WTC11 (cell line): ENCODE measurements around the gene ARHGEF19. TPM values are rescaled to one million over a fixed set of nuclear protein-coding genes. Genes with fewer than 3 reads are reported as not detected.

Source experiments
- ATAC-seq: fragments of 200-7000 bp; cut with Tn5 transposase; 2 replicates; pipeline ENCODE4 v1.10.0; 2021; ENCODE audit warnings: mild to moderate bottlenecking, moderate library complexity
- CTCF ChIA-PET: fragments of 300-600 bp; sonication (Branson Sonifier 250); formaldehyde crosslinking; loops from one replicate; lab custom pipeline; 2021; ENCODE audit warnings: antibody characterized with exemption; lab: Charles Lee
- POLR2A ChIA-PET: fragments of 350-600 bp; sonication (Branson Sonifier 250); formaldehyde crosslinking; loops from one replicate; lab custom pipeline; 2021; ENCODE audit warnings: antibody characterized with exemption; lab: Charles Lee
- DNase-seq: peaks from one replicate; pipeline ENCODE4 v3.0.0; 2021; ENCODE audit warnings: low spot score
- H3K27ac Mint-ChIP-seq: 2 replicates; pipeline ENCODE4 v1.8.0; 2021; ENCODE audit warnings: mixed read lengths
- H3K27me3 Mint-ChIP-seq: 2 replicates; pipeline ENCODE4 v1.8.0; 2021; ENCODE audit warnings: low read depth, mild to moderate bottlenecking, moderate library complexity, mixed read lengths
- H3K36me3 Mint-ChIP-seq: 2 replicates; pipeline ENCODE4 v1.8.0; 2021; ENCODE audit warnings: mixed read lengths
- H3K4me1 Mint-ChIP-seq: 2 replicates; pipeline ENCODE4 v1.8.0; 2022; ENCODE audit warnings: mixed read lengths
- H3K4me3 Mint-ChIP-seq: 2 replicates; pipeline ENCODE4 v1.8.0; 2021; ENCODE audit warnings: mild to moderate bottlenecking, moderate library complexity, mixed read lengths
- H3K9me3 Mint-ChIP-seq: 2 replicates; pipeline ENCODE4 v1.8.0; 2021; ENCODE audit warnings: mixed read lengths
- EMX1 ChIP-seq: fragments of 250-450 bp; sonication (Bioruptor Pico); IDR thresholded peaks from 2 replicates; pipeline ENCODE4 v1.8.0; 2021; ENCODE audit warnings: mild to moderate bottlenecking
- GTF2I ChIP-seq: fragments of 250-450 bp; sonication (Bioruptor Pico); conservative IDR thresholded peaks from 2 replicates; pipeline ENCODE4 v1.4.0; 2021; ENCODE audit warnings: mild to moderate bottlenecking
- IRF2 ChIP-seq: sonication (generic); formaldehyde crosslinking; IDR thresholded peaks from 2 replicates; pipeline ENCODE4 v1.8.0; 2022; ENCODE audit warnings: low read depth, missing genetic modification reagents, borderline replicate concordance
- JAZF1 ChIP-seq: fragments of 250-450 bp; sonication (Bioruptor Pico); IDR thresholded peaks from 2 replicates; pipeline ENCODE4 v1.9.0; 2021; ENCODE audit warnings: moderate library complexity, mild to moderate bottlenecking, inconsistent platforms
- NFATC4 ChIP-seq: fragments of 250-450 bp; sonication (Bioruptor Pico); IDR thresholded peaks from 2 replicates; pipeline ENCODE4 v1.9.0; 2021; ENCODE audit warnings: mild to moderate bottlenecking
- NFE2L1 ChIP-seq: sonication (generic); formaldehyde crosslinking; IDR thresholded peaks from 2 replicates; pipeline ENCODE4 v1.8.1; 2023; ENCODE audit warnings: missing genetic modification reagents
- NR1H2 ChIP-seq: sonication (generic); formaldehyde crosslinking; IDR thresholded peaks from 2 replicates; pipeline ENCODE4 v1.9.0; 2021; ENCODE audit warnings: mild to moderate bottlenecking, moderate library complexity, missing genetic modification reagents
- NR3C1 ChIP-seq: sonication (generic); formaldehyde crosslinking; conservative IDR thresholded peaks from 2 replicates; pipeline ENCODE4 v1.8.1; 2023; ENCODE audit warnings: low read depth, mild to moderate bottlenecking, missing genetic modification reagents
- RELA ChIP-seq: sonication (generic); formaldehyde crosslinking; IDR thresholded peaks from 2 replicates; pipeline ENCODE4 v1.8.1; 2022; ENCODE audit warnings: missing genetic modification reagents, mild to moderate bottlenecking, borderline replicate concordance
- SMAD3 ChIP-seq: sonication (generic); formaldehyde crosslinking; IDR thresholded peaks from 2 replicates; pipeline ENCODE4 v1.8.0; 2022; ENCODE audit warnings: missing genetic modification reagents, mild to moderate bottlenecking, borderline replicate concordance
- SOX15 ChIP-seq: fragments of 250-450 bp; sonication (Bioruptor Pico); IDR thresholded peaks from 2 replicates; pipeline ENCODE4 v1.9.0; 2021; ENCODE audit warnings: mild to moderate bottlenecking
- TEAD4 ChIP-seq: sonication (generic); formaldehyde crosslinking; IDR thresholded peaks from 2 replicates; pipeline ENCODE4 v1.8.0; 2022; ENCODE audit warnings: mild to moderate bottlenecking, missing genetic modification reagents
- ZNF263 ChIP-seq: sonication (generic); formaldehyde crosslinking; IDR thresholded peaks from 2 replicates; pipeline ENCODE4 v1.8.1; 2022; ENCODE audit warnings: low read depth, mild to moderate bottlenecking, moderate library complexity, missing genetic modification reagents
- ZNF416 ChIP-seq: fragments of 250-450 bp; sonication (Bioruptor Pico); IDR thresholded peaks from 2 replicates; pipeline ENCODE4 v1.9.0; 2021; ENCODE audit warnings: mild to moderate bottlenecking, inconsistent platforms
- ZNF423 ChIP-seq: fragments of 250-450 bp; sonication (Bioruptor Pico); IDR thresholded peaks from 2 replicates; pipeline ENCODE4 v2.1.2; 2022; ENCODE audit warnings: mild to moderate bottlenecking, moderate library complexity
- ZNF425 ChIP-seq: fragments of 250-450 bp; sonication (Bioruptor Pico); conservative IDR thresholded peaks from 2 replicates; pipeline ENCODE4 v1.9.0; 2021; ENCODE audit warnings: mild to moderate bottlenecking
- total RNA-seq: library from RNA; stranded (reverse); gene quantifications from 3 replicates; pipeline ENCODE4 v1.2.3, GENCODE V29; 2021
- TF ChIP-seq, protein P1 (sequence below): fragments of 250-450 bp; sonication (Bioruptor Pico); IDR thresholded peaks from 2 replicates; pipeline ENCODE4 v1.8.0; 2021; ENCODE audit warnings: mild to moderate bottlenecking
- TF ChIP-seq, protein P2 (sequence below): sonication (generic); formaldehyde crosslinking; IDR thresholded peaks from 2 replicates; pipeline ENCODE4 v1.8.1; 2023; ENCODE audit warnings: mild to moderate bottlenecking, missing genetic modification reagents, moderate library complexity
- TF ChIP-seq, protein P3 (sequence below): sonication (generic); formaldehyde crosslinking; IDR thresholded peaks from 2 replicates; pipeline ENCODE4 v1.8.0; 2022; ENCODE audit warnings: mild to moderate bottlenecking, missing genetic modification reagents
- TF ChIP-seq, protein P4 (sequence below): sonication (generic); formaldehyde crosslinking; IDR thresholded peaks from 2 replicates; pipeline ENCODE4 v1.8.0; 2022; ENCODE audit warnings: missing genetic modification reagents
- TF ChIP-seq, protein P5 (sequence below): fragments of 250-450 bp; sonication (Bioruptor Pico); IDR thresholded peaks from 2 replicates; pipeline ENCODE4 v1.9.0; 2021; ENCODE audit warnings: moderate library complexity, mild to moderate bottlenecking, inconsistent platforms, borderline replicate concordance

Gene ARHGEF19
- total RNA-seq, 1 experiment from 2014 or later, result 53.1 TPM

DNA sequence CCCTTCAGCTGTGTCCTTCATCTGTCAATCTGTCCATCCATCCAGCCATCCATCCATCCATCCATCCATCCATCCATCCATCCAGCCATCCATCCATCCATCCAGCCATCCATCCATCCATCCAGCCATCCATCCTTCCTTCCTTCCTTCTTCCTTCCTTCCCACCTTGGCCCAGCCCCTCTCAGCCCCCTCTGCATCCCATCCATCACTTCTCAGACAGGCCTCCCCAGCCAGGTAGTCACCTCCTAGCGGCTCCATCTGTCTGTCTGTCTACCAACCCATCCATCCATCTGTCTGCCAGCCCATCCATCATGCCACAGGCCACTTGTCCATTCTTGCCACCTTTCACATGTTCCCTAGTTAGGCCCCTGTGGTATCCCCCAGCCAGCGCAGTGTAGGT lies 46.3 kb downstream of the ARHGEF19 start:
- H3K27ac Mint-ChIP-seq, result no peak overlapping the region
- H3K36me3 Mint-ChIP-seq, result no peaks in the 10 kb centered on the region
- DNase-seq (no peak), ATAC-seq (no peak)
- no peaks in the 10 kb centered on the region for H3K9me3 Mint-ChIP-seq
- TF ChIP-seq RELA (CRISPR knock-in tag) (no peak), ZNF425 (no peak), NFE2L1 (CRISPR knock-in tag) (no peak), NR3C1 (CRISPR knock-in tag) (no peak), NR1H2 (no peak), EMX1 (CRISPR knock-in tag) (no peak), ZNF423 (CRISPR knock-in tag) (no peak), ZNF416 (CRISPR knock-in tag) (no peak), ZNF263 (CRISPR knock-in tag) (no peak), SMAD3 (CRISPR knock-in tag) (no peak)
- TF ChIP-seq, protein P1, sequence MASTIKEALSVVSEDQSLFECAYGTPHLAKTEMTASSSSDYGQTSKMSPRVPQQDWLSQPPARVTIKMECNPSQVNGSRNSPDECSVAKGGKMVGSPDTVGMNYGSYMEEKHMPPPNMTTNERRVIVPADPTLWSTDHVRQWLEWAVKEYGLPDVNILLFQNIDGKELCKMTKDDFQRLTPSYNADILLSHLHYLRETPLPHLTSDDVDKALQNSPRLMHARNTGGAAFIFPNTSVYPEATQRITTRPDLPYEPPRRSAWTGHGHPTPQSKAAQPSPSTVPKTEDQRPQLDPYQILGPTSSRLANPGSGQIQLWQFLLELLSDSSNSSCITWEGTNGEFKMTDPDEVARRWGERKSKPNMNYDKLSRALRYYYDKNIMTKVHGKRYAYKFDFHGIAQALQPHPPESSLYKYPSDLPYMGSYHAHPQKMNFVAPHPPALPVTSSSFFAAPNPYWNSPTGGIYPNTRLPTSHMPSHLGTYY (CRISPR knock-in tag), result no peak
- TF ChIP-seq, protein P2, sequence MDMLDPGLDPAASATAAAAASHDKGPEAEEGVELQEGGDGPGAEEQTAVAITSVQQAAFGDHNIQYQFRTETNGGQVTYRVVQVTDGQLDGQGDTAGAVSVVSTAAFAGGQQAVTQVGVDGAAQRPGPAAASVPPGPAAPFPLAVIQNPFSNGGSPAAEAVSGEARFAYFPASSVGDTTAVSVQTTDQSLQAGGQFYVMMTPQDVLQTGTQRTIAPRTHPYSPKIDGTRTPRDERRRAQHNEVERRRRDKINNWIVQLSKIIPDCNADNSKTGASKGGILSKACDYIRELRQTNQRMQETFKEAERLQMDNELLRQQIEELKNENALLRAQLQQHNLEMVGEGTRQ (CRISPR knock-in tag), result no peak
- TF ChIP-seq, protein P3, sequence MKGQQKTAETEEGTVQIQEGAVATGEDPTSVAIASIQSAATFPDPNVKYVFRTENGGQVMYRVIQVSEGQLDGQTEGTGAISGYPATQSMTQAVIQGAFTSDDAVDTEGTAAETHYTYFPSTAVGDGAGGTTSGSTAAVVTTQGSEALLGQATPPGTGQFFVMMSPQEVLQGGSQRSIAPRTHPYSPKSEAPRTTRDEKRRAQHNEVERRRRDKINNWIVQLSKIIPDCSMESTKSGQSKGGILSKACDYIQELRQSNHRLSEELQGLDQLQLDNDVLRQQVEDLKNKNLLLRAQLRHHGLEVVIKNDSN (CRISPR knock-in tag), result no peak
- H3K4me3 Mint-ChIP-seq, result no peak overlapping the region
- peaks cover 59% of the 10 kb centered on the region for H3K4me1 Mint-ChIP-seq
- ChIA-PET CTCF (interaction anchor here (4.3 kb wide), 1 partner anchor 84 kb away, joined by 28 read pairs; no protein-coding TSS in a partner anchor), POLR2A (no interaction called here)
- peaks cover 7% of the 10 kb centered on the region; the same call in 1 of the 2 replicates for H3K27me3 Mint-ChIP-seq

- CTCF ChIA-PET, result interaction anchor here (4.3 kb wide), 1 partner anchor 83 kb away, joined by 28 read pairs; no protein-coding TSS in a partner anchor
- ATAC-seq (no peak), DNase-seq (no peak)
- Mint-ChIP-seq H3K27me3 (peaks cover 7% of the 10 kb centered on the region; the same call in 1 of the 2 replicates), H3K4me3 (no peak overlapping the region), H3K9me3 (no peaks in the 10 kb centered on the region), H3K27ac (no peak overlapping the region), H3K36me3 (no peaks in the 10 kb centered on the region), H3K4me1 (peaks cover 59% of the 10 kb centered on the region)
- TF ChIP-seq NFATC4 (CRISPR knock-in tag) (no peak), JAZF1 (CRISPR knock-in tag) (no peak)
- POLR2A ChIA-PET, result interaction anchor here (1.0 kb wide), 1 partner anchor 9 kb away, joined by 4 read pairs; no protein-coding TSS in a partner anchor
These were observed 46.9 kb downstream of the ARHGEF19 start for GRCh38 chr1:16165548-16165947.

GRCh38 chr1:16165073-16165364 lies 47.4 kb downstream of the ARHGEF19 start:
- H3K27me3 Mint-ChIP-seq, result peaks cover 7% of the 10 kb centered on the region; the same call in 1 of the 2 replicates
- H3K27ac Mint-ChIP-seq, result peak overlapping the region; percentile 5; the same call in 1 of the 2 replicates
- no peak for ATAC-seq
- no peak for DNase-seq
- TF ChIP-seq, protein P4, sequence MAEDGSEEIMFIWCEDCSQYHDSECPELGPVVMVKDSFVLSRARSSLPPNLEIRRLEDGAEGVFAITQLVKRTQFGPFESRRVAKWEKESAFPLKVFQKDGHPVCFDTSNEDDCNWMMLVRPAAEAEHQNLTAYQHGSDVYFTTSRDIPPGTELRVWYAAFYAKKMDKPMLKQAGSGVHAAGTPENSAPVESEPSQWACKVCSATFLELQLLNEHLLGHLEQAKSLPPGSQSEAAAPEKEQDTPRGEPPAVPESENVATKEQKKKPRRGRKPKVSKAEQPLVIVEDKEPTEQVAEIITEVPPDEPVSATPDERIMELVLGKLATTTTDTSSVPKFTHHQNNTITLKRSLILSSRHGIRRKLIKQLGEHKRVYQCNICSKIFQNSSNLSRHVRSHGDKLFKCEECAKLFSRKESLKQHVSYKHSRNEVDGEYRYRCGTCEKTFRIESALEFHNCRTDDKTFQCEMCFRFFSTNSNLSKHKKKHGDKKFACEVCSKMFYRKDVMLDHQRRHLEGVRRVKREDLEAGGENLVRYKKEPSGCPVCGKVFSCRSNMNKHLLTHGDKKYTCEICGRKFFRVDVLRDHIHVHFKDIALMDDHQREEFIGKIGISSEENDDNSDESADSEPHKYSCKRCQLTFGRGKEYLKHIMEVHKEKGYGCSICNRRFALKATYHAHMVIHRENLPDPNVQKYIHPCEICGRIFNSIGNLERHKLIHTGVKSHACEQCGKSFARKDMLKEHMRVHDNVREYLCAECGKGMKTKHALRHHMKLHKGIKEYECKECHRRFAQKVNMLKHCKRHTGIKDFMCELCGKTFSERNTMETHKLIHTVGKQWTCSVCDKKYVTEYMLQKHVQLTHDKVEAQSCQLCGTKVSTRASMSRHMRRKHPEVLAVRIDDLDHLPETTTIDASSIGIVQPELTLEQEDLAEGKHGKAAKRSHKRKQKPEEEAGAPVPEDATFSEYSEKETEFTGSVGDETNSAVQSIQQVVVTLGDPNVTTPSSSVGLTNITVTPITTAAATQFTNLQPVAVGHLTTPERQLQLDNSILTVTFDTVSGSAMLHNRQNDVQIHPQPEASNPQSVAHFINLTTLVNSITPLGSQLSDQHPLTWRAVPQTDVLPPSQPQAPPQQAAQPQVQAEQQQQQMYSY, result no peak
- TF ChIP-seq, protein P5, sequence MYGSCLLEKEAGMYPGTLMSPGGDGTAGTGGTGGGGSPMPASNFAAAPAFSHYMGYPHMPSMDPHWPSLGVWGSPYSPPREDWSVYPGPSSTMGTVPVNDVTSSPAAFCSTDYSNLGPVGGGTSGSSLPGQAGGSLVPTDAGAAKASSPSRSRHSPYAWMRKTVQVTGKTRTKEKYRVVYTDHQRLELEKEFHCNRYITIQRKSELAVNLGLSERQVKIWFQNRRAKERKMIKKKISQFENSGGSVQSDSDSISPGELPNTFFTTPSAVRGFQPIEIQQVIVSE, result no peak
- TF ChIP-seq TEAD4 (CRISPR knock-in tag) (no peak), GTF2I (no peak), IRF2 (CRISPR knock-in tag) (no peak), RELA (CRISPR knock-in tag) (no peak), SOX15 (CRISPR knock-in tag) (no peak)
- H3K4me3 Mint-ChIP-seq, result no peak overlapping the region
- H3K9me3 Mint-ChIP-seq, result no peaks in the 10 kb centered on the region
- ChIA-PET CTCF (interaction anchor here (4.3 kb wide), 1 partner anchor 83 kb away, joined by 28 read pairs; no protein-coding TSS in a partner anchor), POLR2A (interaction anchor here (1.0 kb wide), 1 partner anchor 8 kb away, joined by 4 read pairs; no protein-coding TSS in a partner anchor)
- H3K4me1 Mint-ChIP-seq, result peaks cover 59% of the 10 kb centered on the region
- no peaks in the 10 kb centered on the region for H3K36me3 Mint-ChIP-seq
